EL (cell line): ENCODE measurements around the gene ADGB.
"Not testable (repeated sequence)": the region's sequence is repeated elsewhere in the genome, so short reads cannot be mapped to it uniquely, and the experiment has no call there.

ENCODE experiments used
- DNase-seq: peaks from one replicate; pipeline ENCODE4 v3.0.0-alpha.2; 2016

The ADGB gene

DNA sequence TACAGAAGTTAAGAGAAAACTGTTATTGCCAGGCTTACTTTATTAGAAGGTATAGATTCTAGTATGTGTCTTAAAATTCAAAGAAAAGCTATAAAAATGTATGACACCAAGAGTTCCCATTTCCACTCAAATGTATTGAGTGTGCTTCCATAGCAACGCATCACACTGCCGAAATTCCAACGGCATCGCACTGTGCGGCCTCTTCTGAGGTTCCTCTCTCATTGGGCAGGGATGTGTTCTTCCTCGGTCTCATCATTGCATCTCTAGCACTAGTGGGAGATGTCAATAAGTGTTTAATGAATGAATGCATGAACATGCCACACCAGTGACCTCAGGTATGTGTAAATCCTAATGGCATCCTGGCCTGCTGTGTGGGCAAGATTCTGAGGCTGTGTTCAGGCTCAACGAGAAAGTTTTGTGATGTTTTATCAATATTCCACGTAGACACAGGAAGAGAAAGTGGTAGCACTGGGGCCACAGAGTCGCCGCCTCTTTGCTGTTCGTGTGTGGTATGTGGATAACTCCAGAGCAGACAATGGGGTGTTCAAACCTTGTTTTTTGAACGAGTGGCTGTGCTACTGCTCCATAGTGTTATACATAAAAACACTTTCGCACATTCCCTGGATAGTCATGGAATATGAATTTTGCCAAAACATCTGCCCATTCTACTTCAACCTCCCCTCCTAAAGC, 171.6 kb downstream of the ADGB start:
- DNase-seq = no peak

DNA sequence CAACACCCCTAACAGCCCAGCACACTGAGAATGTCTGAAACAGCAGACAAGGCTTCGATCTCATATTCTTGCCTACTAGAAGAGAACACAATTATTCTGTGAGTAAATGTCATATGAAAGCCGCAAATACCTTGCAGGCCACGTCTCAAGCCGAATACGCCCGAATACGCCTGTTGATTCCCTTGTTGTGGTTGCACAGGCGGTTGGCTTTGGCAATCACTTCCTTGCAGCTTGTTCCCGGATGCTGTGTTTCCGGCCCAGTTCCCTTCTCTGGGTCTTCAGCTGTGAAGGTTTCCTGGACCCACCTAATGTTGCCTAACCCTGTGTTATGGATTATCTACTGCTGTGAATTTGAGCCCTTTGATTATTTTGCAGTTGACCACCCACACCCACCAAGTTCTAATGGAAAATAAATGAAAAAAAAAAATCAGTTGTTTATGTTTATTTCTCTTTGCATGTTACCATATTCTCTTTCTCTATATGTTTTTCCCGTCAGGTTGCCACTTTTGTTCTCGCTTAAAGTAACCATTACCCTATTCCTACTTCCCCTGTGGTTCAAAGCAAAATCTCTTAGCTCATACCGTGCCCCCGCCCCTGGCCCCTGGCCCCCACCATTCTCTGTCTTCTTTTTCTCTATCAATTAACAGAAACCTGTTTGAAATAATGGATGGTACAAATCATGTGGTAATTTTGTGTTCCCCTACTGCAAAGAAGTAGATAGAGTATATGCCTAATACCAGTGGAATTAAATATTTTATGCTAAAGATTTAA, 172.4 kb downstream of the ADGB start:
- DNase-seq = no peak

GRCh38 chr6:146775220-146775619, 176.4 kb downstream of the ADGB start:
- DNase-seq = peak; percentile 4

- DNase-seq = no peak
These were observed 183.1 kb downstream of the ADGB start for GRCh38 chr6:146781836-146782235.

- DNase-seq = peak; percentile 45
These were observed 186.3 kb downstream of the ADGB start for GRCh38 chr6:146785001-146785585.

DNA sequence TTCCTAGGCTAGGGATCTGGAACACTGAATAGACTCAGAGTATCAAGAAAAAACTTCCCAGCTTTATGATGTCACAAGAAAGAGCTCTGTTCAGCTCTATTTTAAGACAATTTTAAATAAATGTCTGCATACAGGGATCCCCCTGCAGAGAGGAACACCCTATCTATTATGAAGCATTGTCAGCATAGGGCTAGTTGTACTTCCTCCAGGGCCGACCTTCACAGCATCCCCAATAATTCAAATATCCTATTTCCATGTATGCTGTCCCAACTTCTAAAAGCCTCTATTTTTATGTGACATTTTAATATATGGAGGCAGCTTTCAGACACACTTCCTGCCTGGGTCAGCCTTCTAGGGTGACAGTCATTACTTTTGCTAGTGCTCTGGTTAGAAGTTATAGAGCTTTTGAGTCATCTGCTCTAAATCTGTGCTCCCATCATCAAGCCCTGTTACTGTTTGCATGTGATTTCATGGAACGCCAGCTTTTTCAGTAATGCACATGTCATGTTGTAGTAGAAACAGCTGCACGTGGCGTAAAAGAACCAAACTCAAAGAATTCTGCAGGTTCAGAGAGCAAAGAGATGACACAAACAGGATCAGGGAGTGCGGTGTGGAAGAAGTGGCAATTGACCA, 189.2 kb downstream of the ADGB start:
- DNase-seq = no peak

DNA sequence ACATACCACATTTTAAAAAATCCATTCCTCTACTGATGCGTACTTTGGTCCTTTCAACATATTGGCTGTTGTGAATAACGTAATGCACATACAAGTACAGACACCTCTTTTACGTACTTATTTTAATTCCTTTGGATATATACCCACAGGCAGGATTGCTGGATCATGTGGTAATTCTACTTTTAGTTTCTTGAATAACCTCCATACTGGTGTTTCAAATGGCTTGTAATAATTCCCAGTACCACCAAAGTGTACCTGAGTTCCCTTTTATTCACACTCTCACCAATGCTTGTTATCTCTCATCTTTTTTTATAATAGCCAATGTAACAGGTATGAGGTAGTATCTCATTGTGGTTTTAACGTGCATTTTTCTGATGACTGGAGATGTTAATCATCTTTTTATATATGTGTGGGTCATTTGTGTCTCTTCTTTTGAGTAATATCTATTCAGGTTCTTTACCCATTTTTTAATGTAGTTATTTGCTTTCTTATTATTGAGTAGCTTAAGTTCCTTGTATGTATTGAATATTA, 191.9 kb downstream of the ADGB start:
- DNase-seq = no peak

DNA sequence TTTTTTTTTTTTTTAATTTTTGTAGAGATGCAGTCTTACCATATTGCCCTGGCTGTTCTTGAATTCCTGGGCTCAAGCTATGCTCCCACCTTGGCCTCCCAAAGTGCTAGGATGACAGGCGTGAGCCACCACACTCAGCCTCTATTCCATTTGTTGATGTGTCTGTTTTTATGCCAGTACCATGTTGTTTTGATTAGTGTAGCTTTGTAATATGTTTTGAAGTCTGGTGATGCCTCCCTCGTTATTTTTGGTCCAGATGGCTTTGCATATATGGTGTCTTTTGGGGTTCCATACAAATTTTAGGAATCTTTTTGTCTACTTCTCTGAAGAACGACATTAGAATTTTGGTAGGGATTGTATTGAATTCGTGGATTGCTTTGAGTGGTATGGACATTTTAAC, 193.2 kb downstream of the ADGB start:
- DNase-seq = no peak

DNA sequence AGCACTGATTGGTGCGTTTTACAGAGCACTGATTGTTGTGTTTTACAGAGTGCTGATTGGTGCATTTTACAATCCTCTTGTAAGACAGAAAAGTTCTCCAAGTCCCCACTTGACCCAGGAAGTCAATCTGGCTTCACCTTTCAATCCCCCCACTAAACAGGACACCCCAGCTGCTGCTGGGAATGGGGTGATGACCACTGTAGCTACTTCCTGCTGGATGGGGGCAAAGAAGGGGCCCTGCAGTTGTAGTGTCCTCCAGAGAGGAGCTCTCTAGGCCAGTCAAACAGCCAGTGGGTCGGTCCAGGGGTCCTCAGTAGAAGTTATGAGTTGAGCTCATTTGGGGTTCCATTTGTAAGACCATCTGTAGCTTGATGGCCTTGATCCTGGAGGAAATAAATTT, 194.4 kb downstream of the ADGB start:
- not testable (repeated sequence) for DNase-seq

- no peak for DNase-seq
These were observed 196.8 kb downstream of the ADGB start for GRCh38 chr6:146795479-146796133.

DNA sequence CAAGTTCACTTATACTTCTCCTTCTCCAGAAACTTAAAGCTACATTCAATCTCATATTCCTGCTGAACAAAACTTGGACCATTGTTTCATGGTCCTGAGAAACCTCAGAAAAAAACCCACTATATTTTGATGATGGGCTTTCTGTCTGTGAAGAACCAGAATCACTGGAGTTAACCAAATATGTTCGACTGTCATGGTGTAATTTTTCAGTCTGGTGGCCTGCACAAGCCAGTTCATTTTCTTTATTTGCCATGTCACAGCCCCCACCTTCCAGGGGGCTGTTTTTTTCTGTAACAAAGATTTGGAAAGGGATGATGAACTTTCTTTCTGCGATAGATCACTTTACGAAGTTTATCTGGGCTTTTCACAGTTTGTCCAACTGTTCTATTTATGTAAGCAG, 204.4 kb downstream of the ADGB start:
- not testable (repeated sequence) for DNase-seq

GRCh38 chr6:146803601-146804000, 204.8 kb downstream of the ADGB start:
- no peak for DNase-seq

DNA sequence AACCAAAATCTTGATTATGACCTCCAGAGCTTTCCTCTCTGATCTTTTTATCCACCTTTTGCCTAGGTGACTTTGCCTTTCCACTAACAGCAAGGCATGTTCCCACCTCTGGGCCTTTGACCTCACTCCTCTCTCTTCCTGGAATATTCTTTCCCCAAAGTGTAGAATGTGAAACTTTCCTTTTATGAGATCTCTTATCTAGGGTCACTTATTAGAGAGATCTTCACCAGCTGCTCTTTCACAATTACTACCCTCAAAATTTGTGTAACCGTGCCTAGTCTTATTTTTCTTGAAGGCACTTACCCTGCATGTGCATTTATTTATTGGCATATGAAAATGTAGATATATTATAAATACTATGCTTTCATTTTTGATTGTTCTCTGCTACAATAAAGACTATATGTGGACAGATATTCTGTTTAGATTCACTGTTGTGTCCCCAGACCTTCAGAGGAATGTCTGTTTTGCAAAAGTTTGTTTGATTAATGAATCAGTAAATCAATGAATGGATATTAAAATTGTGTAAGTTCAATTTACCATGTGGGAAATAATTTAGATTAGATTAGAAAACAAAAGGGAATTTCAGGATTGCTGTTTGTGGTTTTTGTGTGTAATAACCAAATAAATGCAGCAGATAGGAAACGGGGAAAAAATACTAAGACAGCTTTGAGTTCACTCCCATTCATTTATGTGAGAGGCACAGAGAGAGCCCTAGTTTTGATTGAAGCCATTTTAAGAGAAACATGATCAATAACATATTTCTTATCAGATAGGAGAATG, 207.0 kb downstream of the ADGB start:
- DNase-seq = no peak

DNA sequence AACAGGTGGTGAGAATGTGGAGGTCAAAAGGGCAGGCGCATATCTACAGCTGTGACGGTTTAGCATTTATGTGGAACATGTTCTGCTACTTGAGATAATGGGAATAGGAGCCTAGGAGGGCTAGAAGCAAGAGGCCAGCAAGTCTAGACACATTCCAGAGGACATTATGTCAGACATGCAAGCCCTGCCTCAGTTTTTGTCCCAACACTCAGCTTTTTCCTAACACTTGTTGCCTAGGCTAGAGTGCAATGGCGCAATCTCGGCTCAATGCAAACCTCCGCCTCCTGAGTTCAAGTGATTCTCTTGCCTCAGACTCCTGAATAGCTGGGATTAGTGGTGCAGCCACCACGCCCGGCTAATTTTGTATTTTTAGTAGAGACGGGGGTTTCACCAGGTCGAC, 210.2 kb downstream of the ADGB start:
- not testable (repeated sequence) for DNase-seq

DNA sequence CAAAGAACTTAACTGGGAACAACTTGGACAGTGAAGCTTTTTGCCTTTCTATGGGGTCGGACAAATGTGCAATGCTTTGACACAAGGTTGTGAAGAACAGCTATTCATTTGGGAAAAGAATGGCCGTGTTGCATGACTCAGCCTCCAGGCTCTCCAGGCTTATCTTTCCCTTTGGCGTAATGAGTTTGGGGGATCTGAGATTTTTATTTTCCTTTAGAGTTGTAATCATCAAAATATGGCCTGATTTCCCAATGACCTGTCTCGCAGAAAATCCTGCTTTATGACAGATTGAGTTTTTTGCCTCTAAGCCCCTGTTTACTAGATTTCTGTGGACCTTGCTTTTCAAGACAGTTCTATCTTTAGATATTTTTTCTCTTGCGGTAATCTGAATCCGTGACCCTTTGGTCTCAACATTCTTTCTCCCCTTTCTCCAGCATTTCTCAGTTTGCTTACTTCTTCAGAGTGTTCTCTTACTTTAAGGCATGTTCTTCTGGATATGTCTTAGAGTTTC, 214.1 kb downstream of the ADGB start:
- DNase-seq = peak; percentile 38

DNA sequence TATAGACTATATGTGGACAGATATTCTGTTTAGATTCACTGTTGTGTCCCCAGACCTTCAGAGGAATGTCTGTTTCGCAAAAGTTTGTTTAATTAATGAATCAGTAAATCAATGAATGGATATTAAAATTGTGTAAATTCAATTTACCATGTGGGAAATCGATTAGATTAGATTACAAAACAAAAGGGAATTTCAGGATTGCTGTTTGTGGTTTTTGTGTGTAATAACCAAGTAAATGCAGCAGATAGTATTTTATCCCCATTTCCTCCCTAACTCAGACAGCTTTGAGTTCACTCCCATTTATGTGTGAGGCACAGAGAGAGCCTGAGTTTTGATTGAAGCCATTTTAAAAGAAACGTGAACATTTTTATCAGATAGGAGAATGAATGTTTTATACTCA, 214.8 kb downstream of the ADGB start:
- peak; percentile 38 for DNase-seq

- no peak for DNase-seq
These were observed 215.5 kb downstream of the ADGB start for GRCh38 chr6:146814148-146814750.

DNA sequence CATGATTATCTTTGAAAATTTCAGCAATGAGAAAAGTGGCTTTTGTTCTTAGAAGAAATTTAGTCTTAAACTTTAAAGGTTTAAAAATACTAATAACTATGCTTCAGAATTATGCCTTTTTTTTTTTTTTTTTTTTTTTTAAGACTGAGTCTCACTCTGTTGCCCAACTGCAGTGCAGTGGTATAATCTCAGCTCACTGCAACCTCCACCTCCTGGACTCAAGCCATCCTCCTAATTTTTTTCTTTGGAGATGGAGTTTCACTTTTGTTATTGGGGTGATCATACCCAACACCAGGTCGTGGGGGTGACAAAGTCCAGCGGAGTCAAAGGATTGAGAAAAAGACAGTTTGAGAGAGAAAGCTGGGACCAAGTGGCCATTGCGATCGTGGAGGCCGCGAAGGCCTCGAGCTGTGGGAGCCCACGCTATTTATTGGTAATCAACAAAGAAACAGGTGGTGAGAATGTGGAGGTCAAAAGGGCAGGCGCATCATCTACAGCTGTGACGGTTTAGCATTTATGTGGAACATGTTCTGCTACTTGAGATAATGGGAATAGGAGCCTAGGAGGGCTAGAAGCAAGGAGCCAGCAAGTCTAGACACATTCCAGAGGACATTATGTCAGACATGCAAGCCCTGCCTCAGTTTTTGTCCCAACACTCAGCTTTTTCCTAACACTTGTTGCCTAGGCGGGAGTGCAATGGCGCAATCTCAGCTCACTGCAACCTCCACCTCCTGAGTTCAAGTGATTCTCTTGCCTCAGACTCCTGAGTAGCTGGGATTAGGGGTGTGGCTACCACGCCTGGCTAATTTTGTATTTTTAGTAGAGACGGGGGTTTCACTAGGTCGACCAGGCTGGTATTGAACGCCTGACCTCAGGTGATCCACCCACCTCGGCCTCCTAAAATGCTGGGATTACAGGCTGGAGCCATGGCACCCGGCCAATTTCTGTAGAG, 217.0 kb downstream of the ADGB start:
- not testable (repeated sequence) for DNase-seq

GRCh38 chr6:146819596-146820320, 221.0 kb downstream of the ADGB start:
- DNase-seq = no peak
